ENCODE results near the gene KLHL17. TPM values are rescaled to one million over a fixed set of nuclear protein-coding genes. Genes with fewer than 3 reads are reported as not detected.

Gene KLHL17
- 1 to 10 TPM in 1 of 2 donors, under 1 TPM in 1; 0.98 to 5.4 TPM for total RNA-seq
- 1 to 10 TPM; 1.2 to 3.0 TPM for polyA plus RNA-seq

GRCh38 chr1:960363-961131 lies at the start of gene KLHL17:
Gene KLHL17 (plus strand): TSS chr1:960584. CDS start chr1:960694, 110 bp downstream.
- TF ChIP-seq GABPA (IDR thresholded peaks at IDR 0.05 in 1 of 2, conservative IDR thresholded peaks at IDR 0.05 in 1 of 2): peak in 1 of 2 donors; percentile 27
- no peak for TF ChIP-seq NR2F2 (IDR thresholded peaks at IDR 0.05)
- peaks cover 7 to 11% (median 10%) of the 10 kb centered on the region in 4 donors for H3K36me3 ChIP-seq (ENCODE audit: control insufficient read depth in 4 of 4, insufficient read depth in 3 of 4, low read depth in 1 of 4, low read length in 3 of 4)
- no peaks in the 10 kb centered on the region for H3K9me3 ChIP-seq (ENCODE audit: control insufficient read depth in 4 of 4, low read length in 3 of 4)
- 1% methylated on average over 109 of the region's 109 CpGs for WGBS
- peak; percentile 85 for DNase-seq (ENCODE audit: low spot score)
- no peak within 1 kb of the TSS for H3K27ac ChIP-seq (ENCODE audit: low read depth in 1 of 2, low read length in 2 of 2)
- peaks cover 13 to 33% (median 20%) of the 10 kb centered on the region in 4 donors for H3K4me1 ChIP-seq (ENCODE audit: control insufficient read depth in 4 of 4, insufficient read depth in 4 of 4, low read length in 3 of 4)
- H3K4me3 ChIP-seq (ENCODE audit: low read depth in 1 of 3, low read length in 3 of 3): peak within 1 kb of the TSS in 2 of 3 donors; percentile 51 to 94
- no peak within 1 kb of the TSS for H3K9ac ChIP-seq (ENCODE audit: low read depth in 1 of 2, low read length in 2 of 2)
- no peaks in the 10 kb centered on the region for H3K27me3 ChIP-seq (ENCODE audit: control insufficient read depth in 4 of 4, insufficient read depth in 4 of 4, low read length in 3 of 4)

GRCh38 chr1:910881-911721 lies 49.3 kb upstream of the KLHL17 start:
- H3K9me3 ChIP-seq (ENCODE audit: control insufficient read depth in 4 of 4, low read length in 3 of 4): no peaks in the 10 kb centered on the region
- no peak overlapping the region for H3K4me3 ChIP-seq (ENCODE audit: low read depth in 1 of 3, low read length in 3 of 3)
- H3K9ac ChIP-seq (ENCODE audit: low read depth in 1 of 2, low read length in 2 of 2): no peak overlapping the region
- H3K27ac ChIP-seq (ENCODE audit: low read depth in 1 of 2, low read length in 2 of 2): no peak overlapping the region
- peaks cover 0 to 2% (median 2%) of the 10 kb centered on the region in 4 donors for H3K4me1 ChIP-seq (ENCODE audit: control insufficient read depth in 4 of 4, insufficient read depth in 4 of 4, low read length in 3 of 4)
- WGBS: 80% methylated on average over 25 of the region's 25 CpGs
- H3K36me3 ChIP-seq (ENCODE audit: control insufficient read depth in 4 of 4, insufficient read depth in 3 of 4, low read depth in 1 of 4, low read length in 3 of 4): no peaks in the 10 kb centered on the region
- DNase-seq (ENCODE audit: low spot score): no peak
- H3K27me3 ChIP-seq (ENCODE audit: control insufficient read depth in 4 of 4, insufficient read depth in 4 of 4, low read length in 3 of 4): peaks cover 0 to 2% (median 0%) of the 10 kb centered on the region in 4 donors
- no peak for TF ChIP-seq GABPA (IDR thresholded peaks at IDR 0.05 in 1 of 2, conservative IDR thresholded peaks at IDR 0.05 in 1 of 2)
- TF ChIP-seq TAF1 (conservative IDR thresholded peaks at IDR 0.05): no peak
- TF ChIP-seq FOXA2 (IDR thresholded peaks at IDR 0.05): no peak
- no peak for TF ChIP-seq MAX (IDR thresholded peaks at IDR 0.05)
- no peak for TF ChIP-seq HNF4G (IDR thresholded peaks at IDR 0.05)
- no peak for TF ChIP-seq JUND (IDR thresholded peaks at IDR 0.05)
- no peak for TF ChIP-seq YY1 (IDR thresholded peaks at IDR 0.05)
- no peak for TF ChIP-seq ZBTB33 (IDR thresholded peaks at IDR 0.05)
- no peak for TF ChIP-seq HNF4A (conservative IDR thresholded peaks at IDR 0.05)
- TF ChIP-seq RAD21 (IDR thresholded peaks at IDR 0.05): no peak
- no peak for TF ChIP-seq SP1 (IDR thresholded peaks at IDR 0.05)
